ENCODE data around the gene C14orf180.
"Not testable (repeated sequence)": the region's sequence is repeated elsewhere in the genome, so short reads cannot be mapped to it uniquely, and the experiment has no call there.

Gene C14orf180

GRCh38 chr14:104577426-104577825 lies 2.1 kb upstream of the C14orf180 start:
- Mint-ChIP-seq H3K27me3 (peaks cover 1% of the 10 kb centered on the region), H3K9me3 (ENCODE audit: low read depth) (no peaks in the 10 kb centered on the region), H3K4me1 (ENCODE audit: low read depth) (no peaks in the 10 kb centered on the region), H3K27ac (no peak overlapping the region), H3K4me3 (no peak overlapping the region), H3K36me3 (no peaks in the 10 kb centered on the region)

DNA sequence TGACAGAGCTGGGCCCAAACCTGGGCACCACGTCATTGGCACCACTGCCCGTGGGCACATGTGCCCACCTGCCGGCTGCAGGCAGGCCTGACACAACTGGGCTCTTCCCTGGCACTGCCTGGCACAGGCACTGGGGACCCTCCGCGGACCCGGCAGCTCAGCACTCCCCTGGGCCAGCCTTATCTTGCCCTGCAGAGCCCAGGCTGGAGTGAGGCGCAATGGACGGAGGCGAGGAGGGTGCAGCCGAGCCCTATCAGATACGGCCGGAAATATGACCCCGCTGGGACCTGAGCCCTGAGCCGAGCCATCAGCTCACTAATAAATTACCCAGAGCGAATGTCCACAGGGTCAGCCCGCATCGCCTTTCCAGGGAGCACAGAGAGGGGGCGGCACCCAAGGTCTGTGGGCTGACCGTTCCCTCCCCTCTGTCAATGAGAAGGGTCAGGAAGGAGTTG lies 1.7 kb upstream of the C14orf180 start:
- H3K27me3 Mint-ChIP-seq: peaks cover 1% of the 10 kb centered on the region
- H3K36me3 Mint-ChIP-seq: no peaks in the 10 kb centered on the region
- H3K4me3 Mint-ChIP-seq: no peak overlapping the region
- no peaks in the 10 kb centered on the region for H3K4me1 Mint-ChIP-seq (ENCODE audit: low read depth)
- H3K27ac Mint-ChIP-seq: no peak overlapping the region
- H3K9me3 Mint-ChIP-seq (ENCODE audit: low read depth): no peaks in the 10 kb centered on the region

DNA sequence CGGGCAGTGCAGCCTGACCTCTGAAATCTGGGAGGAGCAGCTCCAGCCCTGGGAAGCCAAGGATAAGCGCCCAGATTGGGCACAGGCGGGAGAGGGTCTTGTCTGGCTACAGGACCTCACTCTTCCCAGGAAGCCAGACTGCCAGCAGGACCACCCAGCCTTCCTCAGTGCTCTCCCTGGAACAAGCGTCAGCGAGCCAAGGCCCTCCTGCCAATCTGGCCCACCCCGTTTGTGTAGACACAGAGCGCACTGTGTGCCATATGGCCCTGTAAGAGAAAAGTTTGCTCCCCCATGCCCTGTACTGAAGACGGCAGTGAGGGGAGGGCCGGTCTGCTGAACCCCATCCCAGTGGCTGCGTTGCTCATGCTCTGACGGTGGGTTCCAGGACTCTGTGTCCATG lies 1.2 kb upstream of the C14orf180 start:
- H3K4me3 Mint-ChIP-seq: no peak overlapping the region
- no peak overlapping the region for H3K27ac Mint-ChIP-seq
- no peaks in the 10 kb centered on the region for H3K36me3 Mint-ChIP-seq
- H3K9me3 Mint-ChIP-seq (ENCODE audit: low read depth): no peaks in the 10 kb centered on the region
- H3K4me1 Mint-ChIP-seq (ENCODE audit: low read depth): no peaks in the 10 kb centered on the region
- peaks cover 1% of the 10 kb centered on the region for H3K27me3 Mint-ChIP-seq

- not testable (repeated sequence) for H3K9me3 Mint-ChIP-seq (ENCODE audit: low read depth); H3K4me1 Mint-ChIP-seq (ENCODE audit: low read depth); H3K27me3 Mint-ChIP-seq; H3K4me3 Mint-ChIP-seq; H3K27ac Mint-ChIP-seq; H3K36me3 Mint-ChIP-seq
Observed at GRCh38 chr14:104579939-104580338, 375 bp downstream of the C14orf180 start.

DNA sequence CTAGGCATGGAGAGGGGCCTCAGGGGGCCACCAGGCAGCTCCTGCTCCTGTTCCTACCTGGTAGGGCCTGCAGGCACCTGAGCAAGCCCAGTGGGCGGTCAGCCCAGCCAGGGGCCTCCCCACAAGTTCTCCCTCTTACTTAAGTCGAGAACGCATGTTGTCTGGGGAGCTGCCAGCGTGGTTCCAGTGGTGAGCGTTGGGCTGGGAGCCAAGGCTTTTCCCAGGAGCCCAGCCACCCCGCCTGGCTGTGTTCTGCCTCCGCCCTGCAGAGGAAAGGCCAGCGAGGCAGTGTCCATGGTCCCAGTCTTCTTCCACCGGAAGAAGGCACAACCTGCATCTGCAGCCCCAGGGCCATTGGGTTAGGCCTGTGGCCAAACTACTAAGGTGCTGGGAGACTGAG lies 1.4 kb downstream of the C14orf180 start:
- Mint-ChIP-seq H3K36me3 (no peaks in the 10 kb centered on the region), H3K9me3 (ENCODE audit: low read depth) (no peaks in the 10 kb centered on the region), H3K27ac (no peak overlapping the region), H3K4me3 (no peak overlapping the region), H3K4me1 (ENCODE audit: low read depth) (no peaks in the 10 kb centered on the region), H3K27me3 (peaks cover 3% of the 10 kb centered on the region)

DNA sequence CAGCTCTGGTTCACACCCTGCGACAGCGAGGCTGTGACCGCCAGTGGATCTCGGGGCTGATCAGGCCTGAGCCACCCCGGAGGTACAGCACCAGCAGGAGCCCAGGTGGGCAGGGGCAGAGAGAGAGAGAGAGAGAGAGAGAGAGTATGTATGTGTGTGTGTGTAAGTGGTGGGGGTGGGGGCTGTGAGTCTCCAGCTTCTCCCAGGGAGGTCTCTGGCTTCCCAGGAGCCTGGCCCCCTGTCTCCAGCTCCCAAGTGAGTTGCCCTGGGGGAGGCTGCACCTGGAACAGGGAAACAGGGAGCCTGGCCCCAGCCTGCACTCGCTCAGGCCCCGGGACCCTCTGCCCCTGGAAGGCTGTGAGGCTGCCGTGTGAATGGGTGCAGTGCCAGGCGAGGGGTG lies 2.0 kb downstream of the C14orf180 start:
- Mint-ChIP-seq H3K9me3 (ENCODE audit: low read depth) (no peaks in the 10 kb centered on the region), H3K27me3 (peaks cover 3% of the 10 kb centered on the region), H3K27ac (no peak overlapping the region), H3K36me3 (no peaks in the 10 kb centered on the region), H3K4me1 (ENCODE audit: low read depth) (no peaks in the 10 kb centered on the region), H3K4me3 (no peak overlapping the region)

GRCh38 chr14:104582005-104582404 lies 2.4 kb downstream of the C14orf180 start:
- H3K4me1 Mint-ChIP-seq (ENCODE audit: low read depth): no peaks in the 10 kb centered on the region
- peaks cover 3% of the 10 kb centered on the region for H3K27me3 Mint-ChIP-seq
- H3K4me3 Mint-ChIP-seq: no peak overlapping the region
- H3K36me3 Mint-ChIP-seq: no peaks in the 10 kb centered on the region
- no peak overlapping the region for H3K27ac Mint-ChIP-seq
- H3K9me3 Mint-ChIP-seq (ENCODE audit: low read depth): no peaks in the 10 kb centered on the region

DNA sequence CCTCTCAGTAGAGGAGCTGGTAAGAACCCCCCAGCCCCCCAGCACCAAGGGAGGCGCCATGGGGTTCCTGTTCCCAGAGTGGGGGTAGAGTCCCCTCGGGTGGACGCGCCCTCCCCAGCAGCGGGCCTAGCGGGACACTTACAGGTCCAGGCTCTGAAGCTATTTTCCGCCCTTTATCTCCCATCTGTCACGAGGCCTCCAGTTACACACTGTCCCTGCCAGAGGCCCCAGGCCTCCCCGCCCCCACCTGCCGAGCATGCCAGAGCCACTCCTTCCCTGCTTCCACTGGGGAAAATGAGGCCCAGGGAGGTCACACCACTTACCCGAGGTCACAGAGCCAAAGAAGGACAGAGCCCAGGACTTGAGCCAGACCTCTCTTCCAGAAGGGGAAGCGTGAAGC lies 3.1 kb downstream of the C14orf180 start:
- no peaks in the 10 kb centered on the region for H3K4me1 Mint-ChIP-seq (ENCODE audit: low read depth)
- no peaks in the 10 kb centered on the region for H3K9me3 Mint-ChIP-seq (ENCODE audit: low read depth)
- H3K4me3 Mint-ChIP-seq: no peak overlapping the region
- H3K36me3 Mint-ChIP-seq: no peaks in the 10 kb centered on the region
- H3K27me3 Mint-ChIP-seq: peaks cover 3% of the 10 kb centered on the region
- H3K27ac Mint-ChIP-seq: no peak overlapping the region

GRCh38 chr14:104583424-104584306 lies 4.1 kb downstream of the C14orf180 start:
- Mint-ChIP-seq H3K27me3 (peaks cover 3% of the 10 kb centered on the region), H3K4me1 (ENCODE audit: low read depth) (no peaks in the 10 kb centered on the region), H3K36me3 (no peaks in the 10 kb centered on the region), H3K9me3 (ENCODE audit: low read depth) (no peaks in the 10 kb centered on the region), H3K27ac (no peak overlapping the region), H3K4me3 (no peak overlapping the region)

DNA sequence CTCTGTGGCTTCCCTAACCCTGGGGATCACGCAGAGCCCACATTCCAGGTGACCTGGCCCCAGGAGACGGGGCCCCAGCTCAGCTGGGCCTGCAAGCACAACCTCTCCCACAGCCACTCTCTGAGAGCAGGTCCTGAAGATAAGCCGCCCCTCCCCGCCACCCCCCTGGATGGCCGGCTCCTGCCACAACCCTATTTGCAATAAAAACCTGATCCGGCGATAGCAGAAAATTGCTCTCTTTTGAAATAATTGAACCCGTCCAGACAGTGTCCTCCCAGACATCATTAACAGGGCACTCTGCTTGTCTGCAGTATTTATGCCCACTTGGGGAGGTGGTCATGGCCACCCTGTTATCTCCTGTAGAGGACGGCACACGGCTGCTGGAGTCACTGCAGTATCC lies 5.0 kb downstream of the C14orf180 start:
- H3K36me3 Mint-ChIP-seq: no peaks in the 10 kb centered on the region
- no peaks in the 10 kb centered on the region for H3K9me3 Mint-ChIP-seq (ENCODE audit: low read depth)
- no peak overlapping the region for H3K27ac Mint-ChIP-seq
- H3K4me3 Mint-ChIP-seq: no peak overlapping the region
- peaks cover 3% of the 10 kb centered on the region for H3K27me3 Mint-ChIP-seq
- no peaks in the 10 kb centered on the region for H3K4me1 Mint-ChIP-seq (ENCODE audit: low read depth)

DNA sequence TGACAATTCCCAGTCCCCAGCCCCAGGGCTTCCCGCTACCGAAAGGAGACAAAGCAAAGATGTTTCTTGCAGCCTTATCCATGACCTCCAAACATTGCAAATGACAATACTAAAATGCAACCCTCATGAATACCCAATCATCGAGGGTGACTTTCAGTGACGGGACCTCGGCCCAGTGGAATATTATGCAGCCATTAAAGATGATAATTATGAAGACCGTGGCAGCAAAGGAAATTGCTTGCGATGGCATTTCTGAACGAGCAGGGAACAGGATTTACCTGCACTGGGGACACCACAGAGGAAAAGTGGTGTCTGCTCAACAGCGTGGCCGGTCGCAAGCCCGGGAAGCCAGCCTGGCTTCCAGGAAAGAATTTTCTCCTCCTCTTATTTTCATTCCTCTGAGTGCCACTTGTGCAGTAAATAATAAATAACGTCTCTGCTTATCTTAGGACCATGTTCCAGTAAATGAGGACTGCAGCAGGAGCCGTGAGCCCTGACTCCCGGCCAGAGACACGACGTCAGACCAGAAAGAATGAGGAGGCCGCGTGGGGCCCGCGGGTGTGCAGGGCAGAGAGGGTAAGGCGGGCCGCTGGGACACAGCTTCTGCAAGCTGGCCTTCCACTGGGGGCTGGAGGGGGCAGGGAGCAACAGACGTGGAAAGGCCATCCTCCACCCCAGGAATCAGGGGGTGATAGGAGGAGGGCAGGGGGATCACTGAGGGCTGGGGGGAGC lies 6.6 kb downstream of the C14orf180 start:
- Mint-ChIP-seq H3K27me3 (peaks cover 3% of the 10 kb centered on the region), H3K27ac (no peak overlapping the region), H3K36me3 (no peaks in the 10 kb centered on the region), H3K4me3 (no peak overlapping the region), H3K9me3 (ENCODE audit: low read depth) (no peaks in the 10 kb centered on the region), H3K4me1 (ENCODE audit: low read depth) (no peaks in the 10 kb centered on the region)

GRCh38 chr14:104586832-104587620 lies 7.5 kb downstream of the C14orf180 start:
- Mint-ChIP-seq H3K27ac (no peak overlapping the region), H3K4me1 (ENCODE audit: low read depth) (no peaks in the 10 kb centered on the region), H3K9me3 (ENCODE audit: low read depth) (no peaks in the 10 kb centered on the region), H3K36me3 (no peaks in the 10 kb centered on the region), H3K27me3 (peaks cover 2% of the 10 kb centered on the region), H3K4me3 (no peak overlapping the region)

GRCh38 chr14:104587641-104588040 lies 8.1 kb downstream of the C14orf180 start:
- no peak overlapping the region for H3K4me3 Mint-ChIP-seq
- H3K9me3 Mint-ChIP-seq (ENCODE audit: low read depth): no peaks in the 10 kb centered on the region
- no peak overlapping the region for H3K27ac Mint-ChIP-seq
- H3K36me3 Mint-ChIP-seq: no peaks in the 10 kb centered on the region
- peaks cover 5% of the 10 kb centered on the region for H3K27me3 Mint-ChIP-seq
- H3K4me1 Mint-ChIP-seq (ENCODE audit: low read depth): no peaks in the 10 kb centered on the region

- Mint-ChIP-seq H3K4me1 (ENCODE audit: low read depth) (no peaks in the 10 kb centered on the region), H3K27me3 (peaks cover 5% of the 10 kb centered on the region), H3K4me3 (no peak overlapping the region), H3K36me3 (no peaks in the 10 kb centered on the region), H3K9me3 (ENCODE audit: low read depth) (no peaks in the 10 kb centered on the region), H3K27ac (no peak overlapping the region)
Observed at GRCh38 chr14:104588066-104588857, 8.7 kb downstream of the C14orf180 start.

Measured in activated naive CD8-positive, alpha-beta T cell (primary cell).